NCI-H2029 (cell line): ENCODE measurements around the gene CRYGN.

ENCODE experiments used
- DNase-seq: peaks from one replicate; lab custom pipeline; 2025; lab: John Stamatoyannopoulos, UW

CRYGN gene

DNA sequence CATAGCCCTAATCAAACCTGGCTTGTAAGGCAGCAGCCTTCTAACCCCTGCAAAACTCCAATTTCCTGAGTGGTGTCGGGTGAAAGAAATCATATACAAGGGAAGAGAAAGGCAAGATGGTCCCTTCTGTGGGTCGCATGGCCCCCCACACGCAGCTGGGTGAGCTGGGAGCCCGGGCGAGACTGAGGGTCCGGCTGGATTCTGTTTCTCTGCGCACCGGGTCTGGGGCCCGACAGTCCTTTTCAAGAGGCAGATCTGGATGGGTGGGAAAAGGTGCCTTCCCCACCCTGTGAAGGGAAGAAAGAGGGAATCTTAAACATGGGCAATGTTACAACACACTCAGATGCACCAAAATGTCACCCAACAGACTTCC lies 48.6 kb downstream of the CRYGN start:
- no peak for DNase-seq

DNA sequence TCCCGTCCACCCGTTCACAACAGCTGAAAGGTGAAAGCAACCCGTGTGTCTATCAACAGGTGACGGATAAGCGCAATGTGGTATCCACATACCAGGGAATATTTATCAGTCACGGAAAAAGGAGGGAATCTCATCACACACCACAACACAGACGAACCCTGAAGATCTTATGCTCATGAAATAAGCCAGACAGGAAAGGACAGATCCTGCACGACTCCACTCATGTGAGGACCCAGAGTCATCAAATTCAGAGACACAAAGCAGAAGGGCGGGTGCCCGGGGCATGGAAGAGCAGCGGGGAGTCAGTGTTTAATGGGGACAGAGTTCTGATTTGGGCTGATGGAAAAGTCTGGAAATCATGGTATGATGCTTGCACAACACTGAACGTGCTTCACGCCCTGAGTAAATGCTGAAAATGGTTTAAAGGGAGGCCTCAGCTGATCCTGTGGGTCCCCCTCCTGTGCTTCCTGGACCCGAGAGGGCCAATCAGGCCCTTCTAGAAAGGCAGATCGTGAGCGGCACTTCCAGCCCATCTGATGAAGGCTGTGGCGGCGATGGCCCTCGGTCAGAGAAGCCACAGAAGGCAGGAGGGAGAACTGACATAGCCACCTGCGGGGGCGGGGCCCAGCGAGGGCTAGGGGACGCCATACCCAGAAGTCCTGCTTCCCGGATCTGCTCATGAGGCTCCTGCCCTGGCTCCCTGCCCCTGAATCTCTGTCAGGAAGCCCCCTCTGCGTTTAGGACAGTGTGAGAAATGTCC lies 49.2 kb downstream of the CRYGN start:
- DNase-seq: no peak

DNA sequence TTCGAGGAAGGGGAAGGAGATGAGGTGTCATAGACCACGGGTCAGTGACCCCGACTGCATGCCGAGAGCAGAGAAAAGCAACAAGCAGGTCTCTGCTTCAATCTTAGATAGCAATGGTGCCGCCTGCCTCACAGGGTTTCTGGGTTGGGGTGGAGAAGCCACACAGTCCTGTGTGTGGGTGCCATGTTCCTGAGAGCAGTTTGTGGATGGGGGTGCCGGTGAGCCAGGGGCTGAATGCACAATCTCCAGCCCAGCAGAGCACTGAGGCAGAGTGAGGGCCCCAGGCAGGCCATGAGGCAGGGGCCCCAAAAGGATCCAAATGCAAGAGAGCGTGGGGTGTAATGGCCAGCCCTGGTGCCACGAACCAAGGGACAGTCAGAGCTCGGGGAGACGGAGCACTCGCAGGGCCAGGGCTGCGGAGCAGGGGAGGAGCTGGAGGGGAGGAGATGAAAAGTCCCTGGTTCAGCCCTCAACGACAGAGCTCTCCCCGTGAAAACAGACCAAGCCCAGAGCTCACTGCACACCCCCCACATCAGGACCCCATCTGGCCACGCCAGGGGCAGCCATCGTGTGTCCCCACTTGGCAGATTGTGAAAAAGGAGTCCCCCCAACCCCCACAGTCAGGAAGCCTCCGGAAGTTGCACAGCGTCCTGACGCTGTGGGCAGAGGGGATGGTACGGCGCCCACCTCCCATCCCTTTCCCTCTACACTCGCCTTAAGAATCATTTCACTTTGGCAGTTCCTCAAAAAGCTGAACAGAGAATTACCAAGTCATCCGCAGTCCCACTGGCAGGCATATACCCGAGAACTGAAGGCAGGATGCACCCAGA lies 50.0 kb downstream of the CRYGN start:
- DNase-seq: no peak

GRCh38 chr7:151389096-151389767 lies 50.7 kb downstream of the CRYGN start:
- no peak for DNase-seq

DNA sequence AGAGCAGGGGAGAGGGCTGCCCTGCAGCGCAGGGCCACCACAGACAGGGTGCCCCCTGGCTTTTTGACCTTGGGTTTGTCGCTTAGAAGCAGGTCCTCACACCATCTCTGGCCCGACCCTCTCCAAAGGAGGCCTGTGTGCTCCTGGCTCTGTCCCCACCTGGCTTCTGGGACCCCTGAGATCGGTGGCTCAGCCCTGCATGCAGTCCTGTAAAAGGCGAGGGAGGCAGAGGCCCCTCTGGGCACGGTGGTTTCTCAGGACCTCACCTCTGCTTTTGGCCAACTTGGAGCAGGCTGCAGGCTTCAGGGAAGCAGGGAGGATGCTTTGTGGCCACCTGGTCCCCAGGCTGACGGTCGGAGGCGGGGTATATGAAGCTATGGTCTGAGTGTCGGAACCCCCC lies 51.5 kb downstream of the CRYGN start:
- DNase-seq: no peak

GRCh38 chr7:151388007-151388297 lies 52.0 kb downstream of the CRYGN start:
- DNase-seq: no peak

DNA sequence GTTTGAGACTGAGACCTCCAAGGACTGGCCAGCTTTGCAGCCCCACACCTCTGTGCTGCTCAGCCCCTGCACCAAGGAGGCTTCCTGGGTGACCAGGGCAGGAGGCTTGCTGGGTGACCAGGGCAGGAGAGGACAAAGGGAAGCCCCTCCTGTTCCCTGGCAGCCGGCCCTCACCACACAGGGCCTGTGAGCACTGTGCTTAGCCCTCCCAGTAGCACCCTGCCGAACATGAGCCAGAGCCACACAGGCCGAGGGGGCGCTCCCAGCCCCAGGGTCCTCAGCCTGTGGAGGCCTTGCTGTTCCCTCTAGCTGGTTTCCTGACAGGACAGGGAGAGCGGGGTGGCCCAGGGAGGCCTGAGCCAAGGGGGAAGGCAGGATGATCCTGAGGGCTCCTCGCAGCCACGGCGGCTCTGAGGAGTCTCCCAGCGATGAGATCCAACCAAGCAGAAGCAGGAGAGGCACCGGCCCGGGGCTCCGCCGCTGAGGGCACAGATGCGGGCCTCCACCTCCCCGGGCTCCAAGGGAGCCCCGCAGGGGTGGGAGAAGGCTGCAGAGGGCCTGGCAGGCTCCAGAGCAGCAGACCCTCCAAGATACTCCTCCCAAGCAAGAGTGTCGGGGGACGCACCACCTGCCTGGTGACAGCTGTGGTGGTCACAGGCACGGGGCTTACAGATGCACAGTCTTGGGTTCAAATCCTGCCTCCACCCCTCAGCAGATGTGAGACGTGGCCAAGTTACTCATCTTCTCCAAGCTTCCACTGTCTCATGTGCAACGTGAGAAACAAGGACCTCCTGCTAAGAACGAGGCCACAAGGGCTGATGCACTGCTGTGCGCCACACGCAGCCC lies 52.6 kb downstream of the CRYGN start:
- DNase-seq: no peak

- no peak for DNase-seq
Observed at GRCh38 chr7:151386301-151387160, 53.4 kb downstream of the CRYGN start.

- no peak for DNase-seq
Observed at GRCh38 chr7:151385626-151386300, 54.2 kb downstream of the CRYGN start.

GRCh38 chr7:151384776-151385625 lies 54.9 kb downstream of the CRYGN start:
- DNase-seq: peak; percentile 29

GRCh38 chr7:151384352-151384697 lies 55.6 kb downstream of the CRYGN start:
- no peak for DNase-seq

DNA sequence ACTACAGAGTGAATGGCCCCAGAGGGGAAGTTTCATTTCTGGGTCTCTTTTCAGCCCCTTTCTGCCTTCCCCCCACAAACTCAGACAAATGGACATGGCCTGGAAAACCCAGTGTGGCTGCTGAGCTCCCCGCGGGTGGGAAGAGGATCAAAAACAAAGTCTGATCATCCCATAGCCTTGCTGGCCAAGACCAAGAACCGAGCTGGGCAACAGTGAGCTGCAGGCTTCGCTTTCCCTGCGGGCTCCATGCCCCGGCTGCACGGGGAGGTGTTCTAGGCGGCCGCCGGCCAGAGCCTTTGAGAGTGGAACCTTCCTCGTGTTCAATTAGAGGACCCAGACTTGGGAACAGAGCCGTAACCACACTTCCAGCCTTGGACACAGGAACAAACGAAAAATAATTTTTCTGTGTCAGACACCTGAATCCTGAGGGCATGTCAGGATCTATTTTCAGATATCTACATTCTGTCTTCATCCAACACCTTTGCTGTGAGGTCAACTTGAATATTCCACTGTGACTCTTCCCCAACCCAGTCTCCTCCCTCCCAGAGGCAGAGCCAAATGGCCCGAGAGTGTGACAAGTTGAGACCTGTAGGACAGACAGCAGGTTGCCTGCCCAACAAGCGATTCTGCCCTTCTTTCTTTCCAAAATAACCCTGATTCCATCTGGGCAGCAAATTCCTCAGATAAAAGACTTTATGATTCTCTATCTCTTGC lies 56.1 kb downstream of the CRYGN start:
- no peak for DNase-seq

- DNase-seq: peak; percentile 68
Observed at GRCh38 chr7:151382079-151382885, 57.7 kb downstream of the CRYGN start.

- DNase-seq: peak; percentile 11
Observed at GRCh38 chr7:151381348-151382078, 58.4 kb downstream of the CRYGN start.

DNA sequence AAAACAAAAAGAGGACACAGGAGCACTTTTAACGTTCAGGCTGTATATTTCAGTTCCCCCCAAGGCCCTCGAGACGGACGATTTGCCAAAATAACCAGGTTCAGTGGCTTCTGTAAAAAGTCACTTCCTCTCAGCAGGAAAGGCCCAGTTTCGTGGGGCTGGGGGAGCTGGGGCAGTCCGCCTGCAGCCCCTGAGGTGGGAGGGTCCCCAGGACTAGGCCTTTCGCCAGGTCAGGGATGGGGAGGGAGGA lies 58.9 kb downstream of the CRYGN start:
- DNase-seq: no peak

GRCh38 chr7:151380199-151381097 lies 59.5 kb downstream of the CRYGN start:
- DNase-seq: no peak
